Coronary artery (tissue), 2 donors: ENCODE data around the gene TRIP13.
"Not testable (repeated sequence)": the region's sequence is repeated elsewhere in the genome, so short reads cannot be mapped to it uniquely, and the experiment has no call there.

ENCODE experiments used
- DNase-seq: peaks from one replicate; pipeline ENCODE4 v3.0.0-alpha.2; 2017; ENCODE audit warnings: low spot score
- H3K27ac ChIP-seq, 2 donors: fragments of 200-600 bp; sonication (generic); one replicate each; pipeline ENCODE4 v1.5.1; 2016 to 2019
- H3K4me3 ChIP-seq: fragments of 200-600 bp; sonication (generic); 2 replicates; pipeline ENCODE4 v1.5.1; 2016; ENCODE audit warnings: mild to moderate bottlenecking, moderate library complexity
- CTCF ChIP-seq: fragments of 200-600 bp; sonication (generic); IDR thresholded peaks from one replicate; pipeline ENCODE4 v1.5.1; 2019; ENCODE audit warnings: antibody characterized with exemption

The TRIP13 gene

DNA sequence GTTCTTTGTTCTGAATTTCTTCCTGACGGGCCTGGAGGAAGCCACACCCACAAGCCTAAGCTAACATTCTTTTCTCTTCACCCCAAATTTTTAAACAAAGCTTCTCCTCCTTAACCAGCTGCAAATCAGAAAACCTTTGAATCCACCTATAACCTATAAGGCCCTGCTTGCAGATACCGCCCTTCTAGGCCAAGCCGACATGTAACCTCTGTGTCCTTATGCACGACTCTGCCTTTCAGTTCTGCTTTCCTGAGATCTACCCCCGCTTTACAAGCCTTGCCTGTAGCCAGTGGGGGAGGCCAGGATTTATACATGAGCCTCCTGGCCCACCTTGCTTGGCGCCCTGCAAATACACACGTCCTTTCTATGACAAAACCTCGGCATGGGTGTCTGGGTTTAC lies 19.4 kb upstream of the TRIP13 start:
- no peak for DNase-seq
- no peak for TF ChIP-seq CTCF
- Histone ChIP-seq H3K27ac (no peak overlapping the region), H3K4me3 (no peak overlapping the region)

DNA sequence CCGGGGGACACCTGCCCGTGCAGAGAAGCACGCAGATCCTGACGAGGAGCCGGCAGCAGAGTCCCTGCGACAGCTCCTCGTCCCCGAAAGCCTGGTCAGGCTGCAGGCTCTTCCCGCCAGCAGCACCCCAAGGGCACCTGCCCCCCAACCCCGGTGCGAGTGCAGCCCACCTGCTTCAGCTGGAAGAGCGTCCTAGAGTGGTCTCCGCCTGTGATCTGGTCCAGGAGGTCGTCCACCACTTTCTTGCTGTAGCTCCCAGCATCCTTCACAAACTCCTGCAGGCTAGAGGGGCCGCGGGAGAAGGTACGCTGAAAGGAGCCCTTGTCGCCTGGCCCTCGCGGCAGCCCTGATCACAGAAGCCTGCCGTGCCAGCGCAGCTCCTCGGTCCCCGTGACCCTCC lies 16.8 kb upstream of the TRIP13 start:
- no peak overlapping the region for H3K27ac ChIP-seq
- TF ChIP-seq CTCF = no peak
- DNase-seq = no peak
- H3K4me3 ChIP-seq = no peak overlapping the region

- DNase-seq = no peak
- Histone ChIP-seq H3K27ac (no peak overlapping the region), H3K4me3 (no peak overlapping the region)
- TF ChIP-seq CTCF = no peak
Measured at GRCh38 chr5:876398-877365, 16.0 kb upstream of the TRIP13 start.

GRCh38 chr5:878125-878524 lies 14.6 kb upstream of the TRIP13 start:
- H3K4me3 ChIP-seq = no peak overlapping the region
- no peak overlapping the region for H3K27ac ChIP-seq
- TF ChIP-seq CTCF = no peak
- DNase-seq = no peak

GRCh38 chr5:878677-879076 lies 14.0 kb upstream of the TRIP13 start:
- H3K4me3 ChIP-seq, DNase-seq, H3K27ac ChIP-seq: not testable (repeated sequence)

DNA sequence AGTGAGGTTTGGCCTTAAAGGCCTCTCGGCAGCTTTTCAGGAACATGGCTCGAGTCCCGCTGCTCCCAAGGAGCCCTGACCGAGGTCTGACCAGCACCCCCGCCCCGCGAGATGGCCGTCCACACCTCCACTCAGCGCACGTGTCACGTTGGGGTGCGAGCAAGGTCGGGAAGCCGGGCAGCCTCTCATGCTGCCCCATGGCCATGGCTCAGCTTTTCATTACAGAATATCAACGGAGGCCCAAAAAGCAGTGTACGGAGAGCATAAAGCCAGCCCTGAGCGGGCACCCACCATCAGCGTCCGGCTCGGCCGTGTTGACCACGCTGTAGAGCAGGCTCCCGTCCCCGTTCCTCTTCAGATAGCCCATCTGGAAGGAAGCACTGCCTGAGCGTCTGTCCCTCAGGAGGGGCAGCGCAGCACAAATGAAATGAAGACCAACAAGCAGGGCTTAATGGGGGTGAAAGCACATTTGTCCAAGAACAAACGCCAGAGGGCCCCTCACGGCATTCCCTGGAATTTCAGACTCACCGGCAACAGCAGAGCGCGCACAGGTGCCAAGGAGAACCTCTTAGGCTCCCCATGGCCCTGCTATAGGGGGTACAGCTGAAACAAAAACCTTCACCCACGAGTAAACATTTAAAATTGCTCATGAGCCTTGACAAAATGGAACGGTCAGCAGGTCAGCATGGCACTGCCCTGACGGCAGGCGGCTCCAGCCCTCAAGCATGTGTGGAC lies 11.7 kb upstream of the TRIP13 start:
- TF ChIP-seq CTCF = no peak
- Histone ChIP-seq H3K4me3 (no peak overlapping the region), H3K27ac (no peak overlapping the region)
- no peak for DNase-seq

- no peak overlapping the region for H3K27ac ChIP-seq
- no peak overlapping the region for H3K4me3 ChIP-seq
- no peak for TF ChIP-seq CTCF
- DNase-seq = no peak
Measured at GRCh38 chr5:881551-881935, 11.1 kb upstream of the TRIP13 start.
